ENCODE data around the gene VPS8. TPM values are rescaled to one million over a fixed set of nuclear protein-coding genes. Genes with fewer than 3 reads are reported as not detected.

VPS8 gene
- total RNA-seq, 2 donors from 2014 or later, result 40.1 to 78.0 TPM

GRCh38 chr3:185087419-185087818, 275.5 kb downstream of the VPS8 start:
- DNase-seq (ENCODE audit: low spot score), result no peak
- no peak for TF ChIP-seq CTCF (IDR thresholded peaks at IDR 0.05)

GRCh38 chr3:185089343-185089742, 277.4 kb downstream of the VPS8 start:
- Histone ChIP-seq H3K4me1 (ENCODE audit: control insufficient read depth in 1 of 2, low read depth in 2 of 2) (no peaks in the 10 kb centered on the region), H3K4me3 (no peak overlapping the region), H3K27me3 (replicated peaks; ENCODE audit: insufficient read depth) (no peaks in the 10 kb centered on the region), H3K9me3 (no peaks in the 10 kb centered on the region), H3K27ac (no peak overlapping the region), H3K36me3 (no peaks in the 10 kb centered on the region)
- ATAC-seq (ENCODE audit: insufficient number of reproducible peaks, low FRiP score, low read depth), result no peak
- TF ChIP-seq CTCF (IDR thresholded peaks at IDR 0.05), result no peak
- DNase-seq (ENCODE audit: low spot score), result no peak

More at GRCh38 chr3:185087419-185087818, 275.5 kb downstream of the VPS8 start:
- Histone ChIP-seq H3K27ac (no peak overlapping the region), H3K4me3 (no peak overlapping the region), H3K4me1 (ENCODE audit: control insufficient read depth in 1 of 2, low read depth in 2 of 2) (no peaks in the 10 kb centered on the region), H3K27me3 (replicated peaks; ENCODE audit: insufficient read depth) (no peaks in the 10 kb centered on the region), H3K9me3 (no peaks in the 10 kb centered on the region), H3K36me3 (peaks cover under 1% of the 10 kb centered on the region)
- no peak for ATAC-seq (ENCODE audit: insufficient number of reproducible peaks, low FRiP score, low read depth)

- no peaks in the 10 kb centered on the region for H3K9me3 ChIP-seq
- ATAC-seq (ENCODE audit: insufficient number of reproducible peaks, low FRiP score, low read depth), result no peak
- H3K27me3 ChIP-seq (replicated peaks; ENCODE audit: insufficient read depth), result no peaks in the 10 kb centered on the region
- H3K36me3 ChIP-seq, result no peaks in the 10 kb centered on the region
- H3K4me3 ChIP-seq, result no peak overlapping the region
- no peak for TF ChIP-seq CTCF (IDR thresholded peaks at IDR 0.05)
- H3K27ac ChIP-seq, result no peak overlapping the region
- DNase-seq (ENCODE audit: low spot score), result no peak
- H3K4me1 ChIP-seq (ENCODE audit: control insufficient read depth in 1 of 2, low read depth in 2 of 2), result no peaks in the 10 kb centered on the region
These were observed 277.8 kb downstream of the VPS8 start for GRCh38 chr3:185089751-185090150.

- H3K27ac ChIP-seq, result no peak overlapping the region
- H3K4me3 ChIP-seq, result no peak overlapping the region
- ATAC-seq (ENCODE audit: insufficient number of reproducible peaks, low FRiP score, low read depth), result no peak
- no peaks in the 10 kb centered on the region for H3K4me1 ChIP-seq (ENCODE audit: control insufficient read depth in 1 of 2, low read depth in 2 of 2)
- no peaks in the 10 kb centered on the region for H3K36me3 ChIP-seq
- DNase-seq (ENCODE audit: low spot score), result no peak
- no peaks in the 10 kb centered on the region for H3K27me3 ChIP-seq (replicated peaks; ENCODE audit: insufficient read depth)
- no peak for TF ChIP-seq CTCF (IDR thresholded peaks at IDR 0.05)
- H3K9me3 ChIP-seq, result no peaks in the 10 kb centered on the region
These were observed 278.8 kb downstream of the VPS8 start for GRCh38 chr3:185090811-185091210.

GRCh38 chr3:185093116-185093515, 281.1 kb downstream of the VPS8 start:
- no peaks in the 10 kb centered on the region for H3K36me3 ChIP-seq
- ATAC-seq (ENCODE audit: insufficient number of reproducible peaks, low FRiP score, low read depth), result no peak
- no peak overlapping the region for H3K4me3 ChIP-seq

More at GRCh38 chr3:185093116-185093515, 281.1 kb downstream of the VPS8 start:
- no peak for TF ChIP-seq CTCF (IDR thresholded peaks at IDR 0.05)
- Histone ChIP-seq H3K4me1 (ENCODE audit: control insufficient read depth in 1 of 2, low read depth in 2 of 2) (no peaks in the 10 kb centered on the region), H3K27ac (no peak overlapping the region), H3K9me3 (no peaks in the 10 kb centered on the region), H3K27me3 (replicated peaks; ENCODE audit: insufficient read depth) (no peaks in the 10 kb centered on the region)
- DNase-seq (ENCODE audit: low spot score), result no peak

Data from thoracic aorta (tissue), 2 donors.